Measurements from ENCODE around the gene TANGO6.

DNA sequence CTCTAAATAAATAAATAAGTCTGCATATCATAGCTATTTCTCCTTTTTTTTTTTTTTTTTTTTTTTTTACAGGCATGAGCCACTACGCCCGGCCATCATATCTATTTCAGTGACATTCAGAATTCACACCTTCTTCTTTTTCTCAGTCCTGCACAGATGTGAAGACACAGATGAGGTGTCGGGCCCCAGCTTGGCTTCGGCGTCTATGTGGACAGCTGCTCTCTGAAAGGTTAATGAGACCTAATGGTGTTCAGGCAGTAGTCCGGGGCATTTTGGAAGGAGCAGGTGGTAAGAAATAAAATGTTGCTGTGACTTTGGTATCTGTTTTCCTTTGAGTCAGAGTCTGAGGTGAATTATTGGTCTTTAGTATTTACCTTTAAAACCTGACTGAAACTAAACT is 23.6 kb downstream of the TANGO6 start:
- TF ChIP-seq ZNF274 (IDR thresholded peaks at IDR 0.05; ENCODE audit: low read depth, low read length) = no peak
- no peak for TF ChIP-seq YY1 (IDR thresholded peaks at IDR 0.05; ENCODE audit: insufficient read depth, insufficient read length)

Measured in NT2/D1 (cell line).